HEK293 (cell line): ENCODE data around the gene JPH3.

Experiments used
- CTCF ChIA-PET: fragments of 350-600 bp; formaldehyde crosslinking; extraction: SDS; loops from one replicate; lab custom pipeline; 2021; ENCODE audit warnings: antibody characterized with exemption; lab: Yijun Ruan, JAX
- POLR2A ChIA-PET: fragments of 300-600 bp; formaldehyde crosslinking; extraction: SDS; loops from one replicate; lab custom pipeline; 2020; ENCODE audit warnings: antibody characterized with exemption, inconsistent platforms; lab: Yijun Ruan, JAX
- H3K27ac ChIP-seq: fragments of 200-500 bp; sonication (Bioruptor generic); 2 replicates; pipeline ENCODE4 v1.5.1; 2014; ENCODE audit warnings: low read depth, low read length, control low read depth, inconsistent platforms; ENCODE audit errors: extremely low read depth
- H3K36me3 ChIP-seq, 2 experiments: fragments of 200-500 bp in 1 of 2; sonication (Bioruptor generic) in 1 of 2; 1 replicate in 1 of 2; 2 replicates in 1 of 2; pipeline ENCODE4 v1.5.1; 2014 to 2017; ENCODE audit warnings: inconsistent platforms in 2 of 2, low read length in 2 of 2; ENCODE audit not compliant: control insufficient read depth in 2 of 2, insufficient read depth in 1 of 2
- H3K4me1 ChIP-seq: fragments of 200-500 bp; sonication (Bioruptor generic); 2 replicates; pipeline ENCODE4 v1.5.1; 2014; ENCODE audit warnings: mild to moderate bottlenecking, low read length, inconsistent platforms; ENCODE audit not compliant: control insufficient read depth, insufficient read depth
- H3K4me3 ChIP-seq: 2 replicates; pipeline ENCODE4 v1.5.1; 2011; ENCODE audit warnings: low read depth, mild to moderate bottlenecking, control low read depth, low read length, moderate library complexity
- H3K9me3 ChIP-seq: fragments of 200-500 bp; sonication (Bioruptor generic); 2 replicates; pipeline ENCODE4 v1.5.1; 2014; ENCODE audit warnings: low read depth, low read length, inconsistent platforms; ENCODE audit not compliant: control insufficient read depth, insufficient read depth
- ZFP69B ChIP-seq: fragments of 450-650 bp; formaldehyde crosslinking; IDR thresholded peaks from 2 replicates; pipeline ENCODE4 v1.5.1; 2016; ENCODE audit warnings: missing biosample characterization, missing genetic modification characterization
- ZNF146 ChIP-seq: fragments of 450-650 bp; formaldehyde crosslinking; IDR thresholded peaks from 2 replicates; pipeline ENCODE4 v1.5.1; 2016; ENCODE audit warnings: missing biosample characterization, missing genetic modification characterization
- ZNF366 ChIP-seq: fragments of 450-650 bp; formaldehyde crosslinking; conservative IDR thresholded peaks from 2 replicates; pipeline ENCODE4 v1.5.1; 2016; ENCODE audit warnings: missing biosample characterization, missing genetic modification characterization
- ZNF48 ChIP-seq: fragments of 450-650 bp; formaldehyde crosslinking; IDR thresholded peaks from 2 replicates; pipeline ENCODE4 v1.5.1; 2016; ENCODE audit warnings: missing biosample characterization, missing genetic modification characterization
- ZNF488 ChIP-seq: fragments of 450-650 bp; formaldehyde crosslinking; IDR thresholded peaks from 2 replicates; pipeline ENCODE4 v1.5.1; 2016; ENCODE audit warnings: missing biosample characterization, missing genetic modification characterization
- ZNF518A ChIP-seq: fragments of 450-650 bp; formaldehyde crosslinking; conservative IDR thresholded peaks from 2 replicates; pipeline ENCODE4 v1.5.1; 2016; ENCODE audit warnings: low read depth, missing biosample characterization, missing genetic modification characterization
- ZNF610 ChIP-seq: fragments of 450-650 bp; formaldehyde crosslinking; IDR thresholded peaks from 2 replicates; pipeline ENCODE4 v1.5.1; 2016; ENCODE audit warnings: missing biosample characterization, missing genetic modification characterization, borderline replicate concordance
- ZNF621 ChIP-seq: fragments of 450-650 bp; formaldehyde crosslinking; IDR thresholded peaks from 2 replicates; pipeline ENCODE4 v1.5.1; 2017; ENCODE audit warnings: missing biosample characterization, missing genetic modification characterization
- ZNF776 ChIP-seq: fragments of 450-650 bp; formaldehyde crosslinking; IDR thresholded peaks from 2 replicates; pipeline ENCODE4 v1.5.0; 2017; ENCODE audit warnings: missing biosample characterization, missing genetic modification characterization, borderline replicate concordance
- TF ChIP-seq, protein P1 (sequence below): fragments of 450-650 bp; formaldehyde crosslinking; IDR thresholded peaks from 2 replicates; pipeline ENCODE4 v1.5.1; 2016; ENCODE audit warnings: missing biosample characterization, missing genetic modification characterization

Gene JPH3

DNA sequence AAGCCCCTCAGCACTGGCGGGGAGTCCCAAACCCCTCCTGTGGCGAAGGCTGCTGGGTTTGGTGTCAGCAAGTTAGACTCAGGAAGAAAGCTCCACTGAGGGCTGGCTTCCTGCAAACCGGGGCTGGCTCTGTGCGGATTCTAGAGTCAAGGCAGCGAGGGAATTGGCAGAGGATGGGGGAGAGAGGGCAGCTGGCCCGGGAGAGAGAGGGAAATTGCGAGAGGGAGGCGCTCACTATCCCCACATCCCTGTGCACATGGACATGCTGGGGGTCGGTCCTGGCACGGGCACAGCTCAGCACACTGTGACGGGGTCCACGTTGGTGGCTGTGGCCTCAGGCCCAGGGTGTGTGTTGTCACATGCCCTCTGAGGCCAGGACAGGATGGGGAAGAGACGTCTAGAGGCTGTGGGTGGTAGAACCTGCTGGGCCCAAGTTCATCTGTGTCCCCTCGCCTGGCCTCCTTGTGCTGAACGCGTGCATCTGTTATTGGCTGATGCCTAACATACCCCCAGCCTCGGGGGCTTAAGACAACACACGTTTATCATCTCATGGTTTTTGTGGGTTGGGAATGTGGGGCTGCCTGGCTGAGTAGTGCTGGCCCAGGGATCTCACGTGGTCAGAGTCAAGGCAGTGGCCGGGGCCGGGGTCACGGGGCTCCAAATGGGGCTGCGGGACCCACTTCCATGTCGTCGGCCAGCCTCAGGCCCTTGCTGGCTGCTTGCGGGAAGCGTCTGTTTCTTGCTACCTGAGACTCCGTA is 16.7 kb upstream of the JPH3 start:
- no peak overlapping the region for H3K4me3 ChIP-seq
- CTCF ChIA-PET: interaction anchor here (2.2 kb wide), 1 partner anchor 50 kb away, joined by 11 read pairs; no protein-coding TSS in a partner anchor
- no peaks in the 10 kb centered on the region for H3K9me3 ChIP-seq
- 0 out of 2 replicates have a peak, but pooled peaks cover 3% of the 10 kb centered on the region for H3K4me1 ChIP-seq
- POLR2A ChIA-PET: no interaction called here
- TF ChIP-seq ZNF610 (tag by site-specific recombination): no peak
- no peak for TF ChIP-seq ZNF48 (tag by site-specific recombination)
- no peaks in the 10 kb centered on the region for H3K36me3 ChIP-seq
- no peak overlapping the region for H3K27ac ChIP-seq

DNA sequence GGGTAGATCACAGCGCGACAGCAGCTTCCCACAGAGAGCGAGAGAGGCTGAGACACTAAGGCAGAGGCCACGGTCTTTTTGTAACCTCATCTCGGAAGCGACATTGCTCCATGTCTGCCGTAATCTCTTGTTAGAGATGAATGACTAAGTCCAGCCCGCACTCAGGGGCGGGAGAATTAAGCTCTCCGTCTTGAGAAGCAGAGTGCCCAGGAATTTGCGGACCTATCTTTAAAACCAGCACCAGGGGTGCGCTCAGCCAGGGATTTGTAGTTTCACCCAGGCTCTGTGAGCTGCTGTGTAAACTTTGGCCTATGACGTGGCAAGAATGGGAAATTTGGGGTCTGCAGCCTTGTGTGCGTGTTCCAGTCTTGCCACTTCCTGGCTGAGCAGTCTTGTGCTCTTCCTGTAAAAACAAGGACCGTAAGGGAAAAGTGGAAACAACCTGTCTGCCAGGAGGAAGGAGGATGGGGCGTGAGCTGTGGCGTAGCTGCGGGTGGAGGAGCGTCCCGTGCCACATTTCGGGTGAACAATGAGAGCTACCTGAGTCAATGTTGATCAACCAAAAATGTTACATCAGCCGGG is 16.0 kb upstream of the JPH3 start:
- Histone ChIP-seq H3K4me3 (no peak overlapping the region), H3K36me3 (no peaks in the 10 kb centered on the region), H3K9me3 (no peaks in the 10 kb centered on the region), H3K27ac (no peak overlapping the region), H3K4me1 (0 out of 2 replicates have a peak, but pooled peaks cover 3% of the 10 kb centered on the region)
- ChIA-PET CTCF (interaction anchor here (0.6 to 2.2 kb wide), 5 partner anchors 50 to 285 kb away, joined by 3 to 11 read pairs (median 3); no protein-coding TSS in a partner anchor), POLR2A (no interaction called here)
- no peak for TF ChIP-seq ZFP69B (tag by site-specific recombination)
- TF ChIP-seq ZNF776 (tag by site-specific recombination): no peak
- TF ChIP-seq ZNF366: no peak
- TF ChIP-seq ZNF518A (tag by site-specific recombination): no peak
- no peak for TF ChIP-seq ZNF146
- TF ChIP-seq ZNF48 (tag by site-specific recombination): no peak

DNA sequence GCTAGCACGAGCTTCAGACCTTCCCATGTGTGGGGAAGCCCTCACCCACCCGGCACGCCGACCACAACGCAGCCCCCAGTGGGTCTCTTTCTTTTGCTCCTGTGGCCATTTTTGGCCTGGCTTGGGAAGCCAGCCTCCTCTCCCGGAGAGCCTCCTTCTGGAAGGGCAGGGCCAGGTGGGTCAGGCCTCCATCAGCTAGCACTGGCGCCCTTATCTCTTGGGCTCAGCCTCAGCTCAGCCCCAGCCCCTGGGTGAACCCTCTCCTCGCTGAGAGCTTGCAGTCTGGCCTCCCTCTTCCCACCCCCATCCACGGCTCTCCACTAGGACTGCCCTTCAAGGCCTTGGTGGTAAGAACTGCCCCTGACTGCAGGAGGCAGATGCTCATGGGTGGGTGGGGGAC is 14.7 kb upstream of the JPH3 start:
- CTCF ChIA-PET: interaction anchor here (0.6 to 2.2 kb wide), 6 partner anchors 16 to 283 kb away, joined by 3 to 11 read pairs (median 3); no protein-coding TSS in a partner anchor
- Histone ChIP-seq H3K36me3 (no peaks in the 10 kb centered on the region), H3K4me1 (no peaks in the 10 kb centered on the region), H3K9me3 (no peaks in the 10 kb centered on the region), H3K27ac (no peak overlapping the region)
- TF ChIP-seq ZNF621 (tag by site-specific recombination) (no peak), ZNF488 (tag by site-specific recombination) (no peak)
- TF ChIP-seq, protein P1, sequence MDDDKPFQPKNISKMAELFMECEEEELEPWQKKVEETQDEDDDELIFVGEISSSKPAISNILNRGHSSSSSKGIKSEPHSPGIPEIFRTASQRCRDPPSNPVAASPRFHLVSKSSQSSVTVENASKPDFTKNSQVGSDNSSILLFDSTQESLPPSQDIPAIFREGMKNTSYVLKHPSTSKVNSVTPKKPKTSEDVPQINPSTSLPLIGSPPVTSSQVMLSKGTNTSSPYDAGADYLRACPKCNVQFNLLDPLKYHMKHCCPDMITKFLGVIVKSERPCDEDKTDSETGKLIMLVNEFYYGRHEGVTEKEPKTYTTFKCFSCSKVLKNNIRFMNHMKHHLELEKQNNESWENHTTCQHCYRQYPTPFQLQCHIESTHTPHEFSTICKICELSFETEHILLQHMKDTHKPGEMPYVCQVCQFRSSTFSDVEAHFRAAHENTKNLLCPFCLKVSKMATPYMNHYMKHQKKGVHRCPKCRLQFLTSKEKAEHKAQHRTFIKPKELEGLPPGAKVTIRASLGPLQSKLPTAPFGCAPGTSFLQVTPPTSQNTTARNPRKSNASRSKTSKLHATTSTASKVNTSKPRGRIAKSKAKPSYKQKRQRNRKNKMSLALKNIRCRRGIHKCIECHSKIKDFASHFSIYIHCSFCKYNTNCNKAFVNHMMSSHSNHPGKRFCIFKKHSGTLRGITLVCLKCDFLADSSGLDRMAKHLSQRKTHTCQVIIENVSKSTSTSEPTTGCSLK (tag by site-specific recombination): no peak
- TF ChIP-seq, all 188 proteins: peak for 0
- no peak overlapping the region for H3K4me3 ChIP-seq
- POLR2A ChIA-PET: no interaction called here
